ENCODE results near the gene CCDC134.

GRCh38 chr22:41782751-41783150, 17.7 kb upstream of the CCDC134 start:
- TF ChIP-seq ZNF843 (tag by site-specific recombination; IDR thresholded peaks at IDR 0.05), result no peak
- TF ChIP-seq, protein P1, sequence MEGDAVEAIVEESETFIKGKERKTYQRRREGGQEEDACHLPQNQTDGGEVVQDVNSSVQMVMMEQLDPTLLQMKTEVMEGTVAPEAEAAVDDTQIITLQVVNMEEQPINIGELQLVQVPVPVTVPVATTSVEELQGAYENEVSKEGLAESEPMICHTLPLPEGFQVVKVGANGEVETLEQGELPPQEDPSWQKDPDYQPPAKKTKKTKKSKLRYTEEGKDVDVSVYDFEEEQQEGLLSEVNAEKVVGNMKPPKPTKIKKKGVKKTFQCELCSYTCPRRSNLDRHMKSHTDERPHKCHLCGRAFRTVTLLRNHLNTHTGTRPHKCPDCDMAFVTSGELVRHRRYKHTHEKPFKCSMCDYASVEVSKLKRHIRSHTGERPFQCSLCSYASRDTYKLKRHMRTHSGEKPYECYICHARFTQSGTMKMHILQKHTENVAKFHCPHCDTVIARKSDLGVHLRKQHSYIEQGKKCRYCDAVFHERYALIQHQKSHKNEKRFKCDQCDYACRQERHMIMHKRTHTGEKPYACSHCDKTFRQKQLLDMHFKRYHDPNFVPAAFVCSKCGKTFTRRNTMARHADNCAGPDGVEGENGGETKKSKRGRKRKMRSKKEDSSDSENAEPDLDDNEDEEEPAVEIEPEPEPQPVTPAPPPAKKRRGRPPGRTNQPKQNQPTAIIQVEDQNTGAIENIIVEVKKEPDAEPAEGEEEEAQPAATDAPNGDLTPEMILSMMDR (tag by site-specific recombination; IDR thresholded peaks at IDR 0.05), result no peak
- no peak for TF ChIP-seq ZEB2 (tag by site-specific recombination; IDR thresholded peaks at IDR 0.05)
- no peak for TF ChIP-seq KLF10 (tag by site-specific recombination; IDR thresholded peaks at IDR 0.05)
- no peak for TF ChIP-seq YY1 (tag by site-specific recombination; IDR thresholded peaks at IDR 0.05)
- no peak for TF ChIP-seq SALL2 (tag by site-specific recombination; IDR thresholded peaks at IDR 0.05; ENCODE audit: borderline replicate concordance)

Measured in HEK293 (cell line).